ENCODE results near the gene TMEM204.

Gene TMEM204

GRCh38 chr16:1497014-1497598 lies 36.4 kb upstream of the TMEM204 start:
- no peak overlapping the region for H3K27ac Mint-ChIP-seq
- no peak for TF ChIP-seq CTCF (IDR thresholded peaks at IDR 0.05)
- peaks cover 11% of the 10 kb centered on the region for H3K36me3 Mint-ChIP-seq (ENCODE audit: low read depth)
- peaks cover 18% of the 10 kb centered on the region for H3K4me1 Mint-ChIP-seq
- no peaks in the 10 kb centered on the region for H3K27me3 Mint-ChIP-seq (ENCODE audit: low read depth, poor library complexity)
- no peaks in the 10 kb centered on the region for H3K9me3 Mint-ChIP-seq
- no peak for DNase-seq
- H3K4me3 Mint-ChIP-seq = no peak overlapping the region

GRCh38 chr16:1498899-1499676 lies 34.4 kb upstream of the TMEM204 start:
- H3K36me3 Mint-ChIP-seq (ENCODE audit: low read depth) = peaks cover 22% of the 10 kb centered on the region
- no peak overlapping the region for H3K27ac Mint-ChIP-seq
- no peak for TF ChIP-seq CTCF (IDR thresholded peaks at IDR 0.05)
- peaks cover 6% of the 10 kb centered on the region for H3K4me1 Mint-ChIP-seq
- H3K9me3 Mint-ChIP-seq = no peaks in the 10 kb centered on the region
- no peak for DNase-seq
- H3K27me3 Mint-ChIP-seq (ENCODE audit: low read depth, poor library complexity) = no peaks in the 10 kb centered on the region
- H3K4me3 Mint-ChIP-seq = no peak overlapping the region

- no peaks in the 10 kb centered on the region for H3K9me3 Mint-ChIP-seq
- H3K36me3 Mint-ChIP-seq (ENCODE audit: low read depth) = peaks cover 22% of the 10 kb centered on the region
- no peak for DNase-seq
- H3K4me1 Mint-ChIP-seq = no peaks in the 10 kb centered on the region
- no peaks in the 10 kb centered on the region for H3K27me3 Mint-ChIP-seq (ENCODE audit: low read depth, poor library complexity)
- no peak overlapping the region for H3K4me3 Mint-ChIP-seq
- no peak overlapping the region for H3K27ac Mint-ChIP-seq
- TF ChIP-seq CTCF (IDR thresholded peaks at IDR 0.05) = no peak
Measured at GRCh38 chr16:1499756-1500464, 33.6 kb upstream of the TMEM204 start.

- no peak overlapping the region for H3K4me3 Mint-ChIP-seq
- no peaks in the 10 kb centered on the region for H3K27me3 Mint-ChIP-seq (ENCODE audit: low read depth, poor library complexity)
- H3K36me3 Mint-ChIP-seq (ENCODE audit: low read depth) = peaks cover 22% of the 10 kb centered on the region
- TF ChIP-seq CTCF (IDR thresholded peaks at IDR 0.05) = no peak
- H3K27ac Mint-ChIP-seq = no peak overlapping the region
- no peak for DNase-seq
- H3K9me3 Mint-ChIP-seq = no peaks in the 10 kb centered on the region
- no peaks in the 10 kb centered on the region for H3K4me1 Mint-ChIP-seq
Measured at GRCh38 chr16:1500465-1501150, 32.9 kb upstream of the TMEM204 start.

- H3K9me3 Mint-ChIP-seq = no peaks in the 10 kb centered on the region
- no peaks in the 10 kb centered on the region for H3K4me1 Mint-ChIP-seq
- no peaks in the 10 kb centered on the region for H3K27me3 Mint-ChIP-seq (ENCODE audit: low read depth, poor library complexity)
- no peak for TF ChIP-seq CTCF (IDR thresholded peaks at IDR 0.05)
- DNase-seq = no peak
- peaks cover 22% of the 10 kb centered on the region for H3K36me3 Mint-ChIP-seq (ENCODE audit: low read depth)
- no peak overlapping the region for H3K4me3 Mint-ChIP-seq
- H3K27ac Mint-ChIP-seq = no peak overlapping the region
Measured at GRCh38 chr16:1501630-1502029, 31.8 kb upstream of the TMEM204 start.
